ENCODE measurements around the gene EHHADH. TPM values are rescaled to one million over a fixed set of nuclear protein-coding genes. Genes with fewer than 3 reads are reported as not detected.

The EHHADH gene
- total RNA-seq, 2 experiments from 2014 or later = 1.3 TPM; not detected in 1

DNA sequence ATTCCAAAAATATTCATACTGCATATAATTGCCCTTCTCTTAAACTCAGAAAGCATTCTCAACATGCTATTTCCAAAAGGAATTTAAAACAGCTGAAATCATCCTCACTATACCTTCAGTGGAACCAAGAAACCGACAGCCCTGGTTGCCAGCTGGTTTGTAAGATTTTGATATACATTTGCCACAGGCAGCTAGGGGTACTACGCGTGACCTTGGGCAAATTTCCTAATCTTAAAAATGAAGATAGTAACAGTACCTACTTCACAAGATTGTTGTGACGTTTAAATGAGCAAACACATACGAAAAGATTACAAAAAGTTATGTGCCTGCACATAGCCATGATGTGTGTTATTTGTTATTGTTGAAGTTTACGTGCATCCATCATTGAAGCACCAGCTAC is 108.3 kb downstream of the EHHADH start:
- no TSS peak for BruUV-seq (replicated peaks)
- CTCF ChIA-PET (ENCODE audit: unreplicated experiment) = no interaction called here
- H3K4me2 ChIP-seq (ENCODE audit: low read length) = no peak overlapping the region

DNA sequence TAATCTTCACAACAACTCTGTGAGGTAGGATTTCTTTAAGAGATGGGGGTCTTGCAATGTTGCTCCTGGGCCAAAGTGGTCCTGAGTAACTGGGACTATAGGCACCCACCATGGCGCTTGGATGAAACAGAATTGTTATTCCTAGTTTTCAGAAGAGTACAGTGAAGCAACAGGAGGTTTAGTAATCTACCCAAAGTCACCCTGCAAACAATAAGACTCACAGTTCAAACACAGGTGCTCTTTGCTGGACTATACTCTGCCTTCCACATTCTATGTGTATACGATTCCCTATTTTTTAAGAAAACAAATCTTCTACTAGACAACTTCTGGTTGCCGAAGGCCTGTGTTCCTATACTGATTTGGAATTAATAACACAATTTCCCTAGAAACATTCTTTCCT is 109.1 kb downstream of the EHHADH start:
- Histone ChIP-seq H3K4me2 (ENCODE audit: low read length) (no peak overlapping the region), H3K79me2 (ENCODE audit: insufficient read depth, low read depth, low read length) (no peaks in the 10 kb centered on the region), H3K4me3 (ENCODE audit: low read depth, low read length, poor library complexity, severe bottlenecking) (no peak overlapping the region), H3K36me3 (ENCODE audit: insufficient read depth, low read length) (no peaks in the 10 kb centered on the region), H3K27ac (ENCODE audit: low read depth, low read length, poor library complexity, severe bottlenecking) (no peak overlapping the region), H3K9me2 (ENCODE audit: insufficient read depth, low read length) (no peaks in the 10 kb centered on the region), H2AFZ (ENCODE audit: low read length) (no peak overlapping the region), H3K9me3 (ENCODE audit: low read length) (no peaks in the 10 kb centered on the region), H3K4me1 (ENCODE audit: insufficient read depth, low read length, poor library complexity, severe bottlenecking) (no peaks in the 10 kb centered on the region), H4K20me1 (ENCODE audit: insufficient read depth, low read length) (no peaks in the 10 kb centered on the region)
- no peak for DNase-seq (ENCODE audit: low spot score)
- ChIA-PET CTCF (ENCODE audit: unreplicated experiment) (no interaction called here), POLR2A (no interaction called here)
- intact Hi-C loops (cut with micrococcal nuclease; ENCODE audit: unreplicated experiment) = no loop called here
- TF ChIP-seq, protein P1, sequence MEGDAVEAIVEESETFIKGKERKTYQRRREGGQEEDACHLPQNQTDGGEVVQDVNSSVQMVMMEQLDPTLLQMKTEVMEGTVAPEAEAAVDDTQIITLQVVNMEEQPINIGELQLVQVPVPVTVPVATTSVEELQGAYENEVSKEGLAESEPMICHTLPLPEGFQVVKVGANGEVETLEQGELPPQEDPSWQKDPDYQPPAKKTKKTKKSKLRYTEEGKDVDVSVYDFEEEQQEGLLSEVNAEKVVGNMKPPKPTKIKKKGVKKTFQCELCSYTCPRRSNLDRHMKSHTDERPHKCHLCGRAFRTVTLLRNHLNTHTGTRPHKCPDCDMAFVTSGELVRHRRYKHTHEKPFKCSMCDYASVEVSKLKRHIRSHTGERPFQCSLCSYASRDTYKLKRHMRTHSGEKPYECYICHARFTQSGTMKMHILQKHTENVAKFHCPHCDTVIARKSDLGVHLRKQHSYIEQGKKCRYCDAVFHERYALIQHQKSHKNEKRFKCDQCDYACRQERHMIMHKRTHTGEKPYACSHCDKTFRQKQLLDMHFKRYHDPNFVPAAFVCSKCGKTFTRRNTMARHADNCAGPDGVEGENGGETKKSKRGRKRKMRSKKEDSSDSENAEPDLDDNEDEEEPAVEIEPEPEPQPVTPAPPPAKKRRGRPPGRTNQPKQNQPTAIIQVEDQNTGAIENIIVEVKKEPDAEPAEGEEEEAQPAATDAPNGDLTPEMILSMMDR (conservative IDR thresholded peaks at IDR 0.05; ENCODE audit: low read length) = no peak
- TF ChIP-seq EZH2phosphoT487 (IDR thresholded peaks at IDR 0.05; ENCODE audit: borderline replicate concordance, low read depth, low read length) = no peak
- no TSS peak for BruUV-seq (replicated peaks)

More for the DNA sequence above, 108.3 kb downstream of the EHHADH start:
- Histone ChIP-seq H3K9me2 (ENCODE audit: insufficient read depth, low read length) (no peaks in the 10 kb centered on the region), H4K20me1 (ENCODE audit: insufficient read depth, low read length) (no peaks in the 10 kb centered on the region), H3K9me3 (ENCODE audit: low read length) (no peaks in the 10 kb centered on the region), H3K79me2 (ENCODE audit: insufficient read depth, low read depth, low read length) (no peaks in the 10 kb centered on the region), H3K4me1 (ENCODE audit: insufficient read depth, low read length, poor library complexity, severe bottlenecking) (no peaks in the 10 kb centered on the region), H2AFZ (ENCODE audit: low read length) (no peak overlapping the region), H3K36me3 (ENCODE audit: insufficient read depth, low read length) (no peaks in the 10 kb centered on the region), H3K27ac (ENCODE audit: low read depth, low read length, poor library complexity, severe bottlenecking) (no peak overlapping the region), H3K4me3 (ENCODE audit: low read depth, low read length, poor library complexity, severe bottlenecking) (no peak overlapping the region)
- POLR2A ChIA-PET = interaction anchor here (0.5 to 0.7 kb wide), 4 partner anchors 30 to 382 kb away, joined by 3 to 6 read pairs (median 4); no protein-coding TSS in a partner anchor
- no peak for DNase-seq (ENCODE audit: low spot score)
- TF ChIP-seq, protein P1 (conservative IDR thresholded peaks at IDR 0.05; ENCODE audit: low read length) = no peak
- no peak for TF ChIP-seq EZH2phosphoT487 (IDR thresholded peaks at IDR 0.05; ENCODE audit: borderline replicate concordance, low read depth, low read length)
- intact Hi-C loops (cut with micrococcal nuclease; ENCODE audit: unreplicated experiment) = no loop called here

Small RNAs within 50 kb of the gene (microRNA-seq; reads per million reads assigned to microRNA genes)
- gene MIR5588 (ENCODE audit: borderline replicate concordance) = not detected

Small RNAs within 50 kb of the gene (small RNA-seq; reads per million reads assigned to genes)
- not detected for gene MIR5588

Other genes with a start within 250 kb of the EHHADH start
- gene C3orf70, start 101.0 kb downstream of the EHHADH start, total RNA-seq (2014; rRNA removed; shearing (Covaris generic)) = not detected in 2 replicates
- gene C3orf70, start 101.0 kb downstream of the EHHADH start, total RNA-seq (2022) = not detected in 2 replicates
- gene MAP3K13, start 109.1 kb upstream of the EHHADH start, total RNA-seq (2014; rRNA removed; shearing (Covaris generic)) = 7.6 and 10.5 TPM in 2 replicates
- gene MAP3K13, start 109.1 kb upstream of the EHHADH start, total RNA-seq (2022) = 15.0 and 16.7 TPM in 2 replicates
- 5.5 and 7.0 TPM in 2 replicates for gene TMEM41A, start 245.0 kb upstream of the EHHADH start, total RNA-seq (2014; rRNA removed; shearing (Covaris generic))
- gene TMEM41A, start 245.0 kb upstream of the EHHADH start, total RNA-seq (2022) = 9.8 and 11.0 TPM in 2 replicates